ENCODE measurements around the gene EN2. TPM values are rescaled to one million over a fixed set of nuclear protein-coding genes. Genes with fewer than 3 reads are reported as not detected.

The EN2 gene
- total and polyA plus RNA-seq, 2 of the 4 experiments (the other 2 are of a cell fraction), result not detected

DNA sequence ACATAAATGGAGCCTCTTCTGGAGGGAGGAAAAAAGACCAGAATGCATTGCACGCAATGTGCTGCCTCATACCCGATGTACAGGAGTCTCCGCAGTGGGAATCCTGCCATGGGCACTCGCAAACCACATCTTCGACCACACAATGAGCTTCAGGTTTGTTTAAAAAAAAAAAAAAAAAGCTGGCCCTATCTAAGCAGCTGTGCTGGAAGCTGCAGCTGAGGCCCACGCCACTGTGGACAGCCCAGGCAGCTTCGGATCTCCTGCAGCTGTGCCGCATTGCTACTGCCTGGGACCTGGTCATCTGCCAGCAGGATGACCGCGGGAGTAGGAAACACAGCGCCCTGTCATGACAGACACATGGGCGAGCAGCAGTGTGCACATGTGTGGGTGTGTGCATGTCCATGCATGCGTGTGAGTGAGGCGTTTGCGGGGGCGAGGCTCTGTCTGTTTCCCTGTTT, 26.0 kb downstream of the EN2 start:
- no peak overlapping the region for H2AK5ac ChIP-seq (ENCODE audit: low read depth, low read length)
- ATAC-seq (ENCODE audit: low read depth), result no peak
- H3K36me3 ChIP-seq (ENCODE audit: control insufficient read depth, insufficient read depth, low read length), result no peaks in the 10 kb centered on the region
- no peak overlapping the region for H3K4ac ChIP-seq (ENCODE audit: low read depth, low read length)
- no peak for DNase-seq
- dilution Hi-C loops (cut with HindIII; ENCODE audit: low sequenced_read_pairs, unreplicated experiment), result no loop called here
- H2BK15ac ChIP-seq (ENCODE audit: low read depth, low read length), result no peak overlapping the region
- H2BK120ac ChIP-seq (ENCODE audit: low read depth, low read length), result no peak overlapping the region
- H2BK20ac ChIP-seq (ENCODE audit: low read depth, low read length), result no peak overlapping the region
- H3K4me3 ChIP-seq (ENCODE audit: insufficient read depth, low read depth, low read length), result no peak overlapping the region
- H4K20me1 ChIP-seq (ENCODE audit: insufficient read depth, low read length), result no peaks in the 10 kb centered on the region
- no peak overlapping the region for H3K56ac ChIP-seq (ENCODE audit: extremely low read depth, insufficient read depth, low read length)
- H3K18ac ChIP-seq (ENCODE audit: low read depth, low read length), result no peak overlapping the region
- WGBS, 2 experiments (ENCODE audit: extremely low coverage in 2 of 2, insufficient read length in 1 of 2), result 6% methylated on average over 8 of the region's 16 CpGs; no CpG with 5 or more reads in 1 of the 2 experiments
- no peak overlapping the region for H4K91ac ChIP-seq (ENCODE audit: insufficient read depth, low read depth, low read length)
- ChIA-PET CTCF (no interaction called here), POLR2A (ENCODE audit: unreplicated experiment) (no interaction called here)
- no peak overlapping the region for H3K23ac ChIP-seq (ENCODE audit: low read depth, low read length)
- BruUV-seq (replicated peaks), result no TSS peak
- no peak overlapping the region for H2BK5ac ChIP-seq (ENCODE audit: low read depth, low read length, poor library complexity, severe bottlenecking)
- H3K27ac ChIP-seq (ENCODE audit: insufficient read depth, low read length), result no peak overlapping the region
- 0 out of 2 replicates have a peak, but pooled peaks cover 5% of the 10 kb centered on the region for H3K9me3 ChIP-seq (ENCODE audit: control insufficient read depth, insufficient read depth, low read length)
- no peak overlapping the region for H3K4me2 ChIP-seq (ENCODE audit: low read depth, low read length)
- no peak overlapping the region for H4K8ac ChIP-seq (ENCODE audit: low read depth in 2 of 2, low read length in 2 of 2)
- no peaks in the 10 kb centered on the region for H3K9me1 ChIP-seq (ENCODE audit: insufficient read depth, low read length)
- in situ Hi-C loops (cut with MboI; ENCODE audit: low sequenced_read_pairs), result no loop called here
- no peaks in the 10 kb centered on the region for H3K4me1 ChIP-seq (ENCODE audit: control insufficient read depth, insufficient read depth, low read length)
- H3K27me3 ChIP-seq (ENCODE audit: control insufficient read depth, insufficient read depth, low read length), result peaks cover 3% of the 10 kb centered on the region
- intact Hi-C loops (cut with micrococcal nuclease), result no loop called here
- TF ChIP-seq NFE2L2 (IDR thresholded peaks at IDR 0.05; ENCODE audit: low read depth, low read length) (no peak), RCOR1 (IDR thresholded peaks at IDR 0.05; ENCODE audit: insufficient replicate concordance, low read length) (no peak), CEBPB (IDR thresholded peaks at IDR 0.05; ENCODE audit: low read depth, low read length) (no peak), SMC3 (IDR thresholded peaks at IDR 0.05; ENCODE audit: low read depth, low read length) (no peak), MXI1 (IDR thresholded peaks at IDR 0.05; ENCODE audit: borderline replicate concordance, low read depth, low read length) (no peak), CHD1 (IDR thresholded peaks at IDR 0.05; ENCODE audit: low read depth, low read length) (no peak), RFX5 (IDR thresholded peaks at IDR 0.05; ENCODE audit: low read depth, low read length) (no peak), MAZ (IDR thresholded peaks at IDR 0.05; ENCODE audit: borderline replicate concordance, low read depth, low read length) (no peak), BHLHE40 (IDR thresholded peaks at IDR 0.05; ENCODE audit: low read depth, low read length) (no peak), FOS (IDR thresholded peaks at IDR 0.05; ENCODE audit: low read depth, low read length) (no peak), RAD21 (IDR thresholded peaks at IDR 0.05; ENCODE audit: low read length) (no peak), POLR2A (IDR thresholded peaks at IDR 0.05; ENCODE audit: low read depth, low read length) (no peak)
- TF ChIP-seq, protein P1, sequence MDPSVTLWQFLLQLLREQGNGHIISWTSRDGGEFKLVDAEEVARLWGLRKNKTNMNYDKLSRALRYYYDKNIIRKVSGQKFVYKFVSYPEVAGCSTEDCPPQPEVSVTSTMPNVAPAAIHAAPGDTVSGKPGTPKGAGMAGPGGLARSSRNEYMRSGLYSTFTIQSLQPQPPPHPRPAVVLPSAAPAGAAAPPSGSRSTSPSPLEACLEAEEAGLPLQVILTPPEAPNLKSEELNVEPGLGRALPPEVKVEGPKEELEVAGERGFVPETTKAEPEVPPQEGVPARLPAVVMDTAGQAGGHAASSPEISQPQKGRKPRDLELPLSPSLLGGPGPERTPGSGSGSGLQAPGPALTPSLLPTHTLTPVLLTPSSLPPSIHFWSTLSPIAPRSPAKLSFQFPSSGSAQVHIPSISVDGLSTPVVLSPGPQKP (IDR thresholded peaks at IDR 0.05; ENCODE audit: borderline replicate concordance, low read depth, low read length), result no peak
- TF ChIP-seq, protein P2, sequence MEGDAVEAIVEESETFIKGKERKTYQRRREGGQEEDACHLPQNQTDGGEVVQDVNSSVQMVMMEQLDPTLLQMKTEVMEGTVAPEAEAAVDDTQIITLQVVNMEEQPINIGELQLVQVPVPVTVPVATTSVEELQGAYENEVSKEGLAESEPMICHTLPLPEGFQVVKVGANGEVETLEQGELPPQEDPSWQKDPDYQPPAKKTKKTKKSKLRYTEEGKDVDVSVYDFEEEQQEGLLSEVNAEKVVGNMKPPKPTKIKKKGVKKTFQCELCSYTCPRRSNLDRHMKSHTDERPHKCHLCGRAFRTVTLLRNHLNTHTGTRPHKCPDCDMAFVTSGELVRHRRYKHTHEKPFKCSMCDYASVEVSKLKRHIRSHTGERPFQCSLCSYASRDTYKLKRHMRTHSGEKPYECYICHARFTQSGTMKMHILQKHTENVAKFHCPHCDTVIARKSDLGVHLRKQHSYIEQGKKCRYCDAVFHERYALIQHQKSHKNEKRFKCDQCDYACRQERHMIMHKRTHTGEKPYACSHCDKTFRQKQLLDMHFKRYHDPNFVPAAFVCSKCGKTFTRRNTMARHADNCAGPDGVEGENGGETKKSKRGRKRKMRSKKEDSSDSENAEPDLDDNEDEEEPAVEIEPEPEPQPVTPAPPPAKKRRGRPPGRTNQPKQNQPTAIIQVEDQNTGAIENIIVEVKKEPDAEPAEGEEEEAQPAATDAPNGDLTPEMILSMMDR (conservative IDR thresholded peaks at IDR 0.05; ENCODE audit: low read depth, low read length), result no peak
- TF ChIP-seq, protein P3, sequence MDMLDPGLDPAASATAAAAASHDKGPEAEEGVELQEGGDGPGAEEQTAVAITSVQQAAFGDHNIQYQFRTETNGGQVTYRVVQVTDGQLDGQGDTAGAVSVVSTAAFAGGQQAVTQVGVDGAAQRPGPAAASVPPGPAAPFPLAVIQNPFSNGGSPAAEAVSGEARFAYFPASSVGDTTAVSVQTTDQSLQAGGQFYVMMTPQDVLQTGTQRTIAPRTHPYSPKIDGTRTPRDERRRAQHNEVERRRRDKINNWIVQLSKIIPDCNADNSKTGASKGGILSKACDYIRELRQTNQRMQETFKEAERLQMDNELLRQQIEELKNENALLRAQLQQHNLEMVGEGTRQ (IDR thresholded peaks at IDR 0.05; ENCODE audit: low read depth, low read length), result no peak
- no peak overlapping the region for H3K9ac ChIP-seq (ENCODE audit: low read depth, low read length)
- H4K5ac ChIP-seq (ENCODE audit: low read depth, low read length), result no peak overlapping the region
- no peak overlapping the region for H2AFZ ChIP-seq (replicated peaks; ENCODE audit: low read length, poor library complexity)
- no peak overlapping the region for H2AK9ac ChIP-seq (replicated peaks; ENCODE audit: low read depth, low read length, poor library complexity)
- H3K14ac ChIP-seq (replicated peaks; ENCODE audit: low read depth, low read length), result no peak overlapping the region
- no peaks in the 10 kb centered on the region for H3K79me1 ChIP-seq (ENCODE audit: low read depth in 1 of 2, low read length in 2 of 2)
